DOHH2 (cell line): ENCODE data around the gene PNMT.

ENCODE experiments used
- EZH2phosphoT487 ChIP-seq: fragments of 200-600 bp; sonication (generic); IDR thresholded peaks from 2 replicates; pipeline ENCODE4 v1.6.1; 2017; ENCODE audit warnings: borderline replicate concordance, mild to moderate bottlenecking, antibody characterized with exemption, low read length, moderate library complexity, mixed read lengths
- TF ChIP-seq, protein P1 (sequence below): fragments of 200-600 bp; sonication (generic); IDR thresholded peaks from one replicate; pipeline ENCODE4 v1.5.1; 2014; ENCODE audit warnings: antibody characterized with exemption, mild to moderate bottlenecking, low read depth, low read length; ENCODE audit not compliant: poor library complexity, severe bottlenecking

- TF ChIP-seq, protein P1, sequence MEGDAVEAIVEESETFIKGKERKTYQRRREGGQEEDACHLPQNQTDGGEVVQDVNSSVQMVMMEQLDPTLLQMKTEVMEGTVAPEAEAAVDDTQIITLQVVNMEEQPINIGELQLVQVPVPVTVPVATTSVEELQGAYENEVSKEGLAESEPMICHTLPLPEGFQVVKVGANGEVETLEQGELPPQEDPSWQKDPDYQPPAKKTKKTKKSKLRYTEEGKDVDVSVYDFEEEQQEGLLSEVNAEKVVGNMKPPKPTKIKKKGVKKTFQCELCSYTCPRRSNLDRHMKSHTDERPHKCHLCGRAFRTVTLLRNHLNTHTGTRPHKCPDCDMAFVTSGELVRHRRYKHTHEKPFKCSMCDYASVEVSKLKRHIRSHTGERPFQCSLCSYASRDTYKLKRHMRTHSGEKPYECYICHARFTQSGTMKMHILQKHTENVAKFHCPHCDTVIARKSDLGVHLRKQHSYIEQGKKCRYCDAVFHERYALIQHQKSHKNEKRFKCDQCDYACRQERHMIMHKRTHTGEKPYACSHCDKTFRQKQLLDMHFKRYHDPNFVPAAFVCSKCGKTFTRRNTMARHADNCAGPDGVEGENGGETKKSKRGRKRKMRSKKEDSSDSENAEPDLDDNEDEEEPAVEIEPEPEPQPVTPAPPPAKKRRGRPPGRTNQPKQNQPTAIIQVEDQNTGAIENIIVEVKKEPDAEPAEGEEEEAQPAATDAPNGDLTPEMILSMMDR, result no peak
- no peak for TF ChIP-seq EZH2phosphoT487
Observed at GRCh38 chr17:39674702-39675389, 6.6 kb downstream of the PNMT start.
